ENCODE results near the gene OVOL3. TPM values are rescaled to one million over a fixed set of nuclear protein-coding genes. Genes with fewer than 3 reads are reported as not detected.

The OVOL3 gene
- total RNA-seq, 1 donor from 2014 or later = not detected

GRCh38 chr19:36152352-36153091, 41.6 kb downstream of the OVOL3 start, which contains the start of gene COX7A1:
Gene COX7A1, minus strand, starts transcription at chr19:36152447. Its CDS starts 40 bp downstream, at chr19:36152407.
- peak; percentile 77 for DNase-seq
- Mint-ChIP-seq H3K4me1 (ENCODE audit: low read depth, unreplicated experiment) (peaks cover 3% of the 10 kb centered on the region), H3K9me3 (ENCODE audit: unreplicated experiment) (peaks cover 5% of the 10 kb centered on the region), H3K27ac (ENCODE audit: unreplicated experiment) (peak within 1 kb of the TSS; percentile 66), H3K36me3 (ENCODE audit: unreplicated experiment) (peaks cover 5% of the 10 kb centered on the region), H3K4me3 (ENCODE audit: unreplicated experiment) (peak within 1 kb of the TSS; percentile 84), H3K27me3 (ENCODE audit: unreplicated experiment) (peaks cover 3% of the 10 kb centered on the region)
- no peak for TF ChIP-seq CTCF (IDR thresholded peaks at IDR 0.05; ENCODE audit: partially characterized antibody, unreplicated experiment)

- Mint-ChIP-seq H3K9me3 (ENCODE audit: unreplicated experiment) (peaks cover 3% of the 10 kb centered on the region), H3K36me3 (ENCODE audit: unreplicated experiment) (peaks cover 5% of the 10 kb centered on the region), H3K4me3 (ENCODE audit: unreplicated experiment) (peak overlapping the region; percentile 79), H3K4me1 (ENCODE audit: low read depth, unreplicated experiment) (peaks cover 3% of the 10 kb centered on the region), H3K27ac (ENCODE audit: unreplicated experiment) (no peak overlapping the region), H3K27me3 (ENCODE audit: unreplicated experiment) (peaks cover 3% of the 10 kb centered on the region)
- no peak for DNase-seq
- no peak for TF ChIP-seq CTCF (IDR thresholded peaks at IDR 0.05; ENCODE audit: partially characterized antibody, unreplicated experiment)
Measured at GRCh38 chr19:36153126-36153525, 42.2 kb downstream of the OVOL3 start.

- peaks cover 1% of the 10 kb centered on the region for H3K4me1 Mint-ChIP-seq (ENCODE audit: low read depth, unreplicated experiment)
- no peak overlapping the region for H3K27ac Mint-ChIP-seq (ENCODE audit: unreplicated experiment)
- no peak overlapping the region for H3K4me3 Mint-ChIP-seq (ENCODE audit: unreplicated experiment)
- peaks cover 4% of the 10 kb centered on the region for H3K27me3 Mint-ChIP-seq (ENCODE audit: unreplicated experiment)
- no peak for DNase-seq
- no peak for TF ChIP-seq CTCF (IDR thresholded peaks at IDR 0.05; ENCODE audit: partially characterized antibody, unreplicated experiment)
- H3K9me3 Mint-ChIP-seq (ENCODE audit: unreplicated experiment) = no peaks in the 10 kb centered on the region
- no peaks in the 10 kb centered on the region for H3K36me3 Mint-ChIP-seq (ENCODE audit: unreplicated experiment)
Measured at GRCh38 chr19:36160821-36161596, 50.1 kb downstream of the OVOL3 start.

Other genes with a start within 250 kb of the OVOL3 start
- 618 TPM for gene APLP1, start 242.6 kb upstream of the OVOL3 start, total RNA-seq (ENCODE audit: unreplicated experiment)
- 7.6 TPM for gene NFKBID, start 210.6 kb upstream of the OVOL3 start, total RNA-seq (ENCODE audit: unreplicated experiment)
- not detected for gene HCST, start 208.6 kb upstream of the OVOL3 start, total RNA-seq (ENCODE audit: unreplicated experiment)
- not detected for gene TYROBP, start 202.8 kb upstream of the OVOL3 start, total RNA-seq (ENCODE audit: unreplicated experiment)
- 40.6 TPM for gene LRFN3, start 174.8 kb upstream of the OVOL3 start, total RNA-seq (ENCODE audit: unreplicated experiment)
- gene SDHAF1, start 116.0 kb upstream of the OVOL3 start, total RNA-seq (ENCODE audit: unreplicated experiment) = 17.7 TPM
- 2.0 TPM for gene SYNE4, start 102.3 kb upstream of the OVOL3 start, total RNA-seq (ENCODE audit: unreplicated experiment)
- 29.5 TPM for gene ALKBH6, start 96.9 kb upstream of the OVOL3 start, total RNA-seq (ENCODE audit: unreplicated experiment)
- 146 TPM for gene CLIP3, start 78.3 kb upstream of the OVOL3 start, total RNA-seq (ENCODE audit: unreplicated experiment)
- 10.1 TPM for gene THAP8, start 56.9 kb upstream of the OVOL3 start, total RNA-seq (ENCODE audit: unreplicated experiment)
- gene WDR62, start 56.2 kb upstream of the OVOL3 start, total RNA-seq (ENCODE audit: unreplicated experiment) = 5.5 TPM
- gene POLR2I, start 3.7 kb downstream of the OVOL3 start, total RNA-seq (ENCODE audit: unreplicated experiment) = 79.2 TPM
- gene TBCB, start 4.3 kb downstream of the OVOL3 start, total RNA-seq (ENCODE audit: unreplicated experiment) = 337 TPM
- 478 TPM for gene CAPNS1, start 28.9 kb downstream of the OVOL3 start, total RNA-seq (ENCODE audit: unreplicated experiment)
- gene COX7A1, start 41.3 kb downstream of the OVOL3 start, total RNA-seq (ENCODE audit: unreplicated experiment) = 62.3 TPM
- gene ZNF565, start 103.5 kb downstream of the OVOL3 start, total RNA-seq (ENCODE audit: unreplicated experiment) = 5.6 TPM
- 59.6 TPM for gene ZNF146, start 104.0 kb downstream of the OVOL3 start, total RNA-seq (ENCODE audit: unreplicated experiment)

Data from glutamatergic neuron (in vitro differentiated cells).